WERI-Rb-1 (cell line): ENCODE results near the gene LONP2.

Experiments
- DNase-seq: peaks from one replicate; pipeline ENCODE4 v3.0.0-alpha.2; 2020
- H3K27ac ChIP-seq: fragments of 250-450 bp; sonication (Bioruptor Pico); 2 replicates; pipeline ENCODE4 v1.5.1; 2020; ENCODE audit warnings: mild to moderate bottlenecking, moderate library complexity
- H3K27me3 ChIP-seq: fragments of 250-450 bp; sonication (Bioruptor Pico); 2 replicates; pipeline ENCODE4 v1.5.1; 2021; ENCODE audit warnings: mild to moderate bottlenecking, low read depth, moderate library complexity; ENCODE audit not compliant: insufficient read depth, severe bottlenecking
- H3K36me3 ChIP-seq: fragments of 250-450 bp; sonication (Bioruptor Pico); 2 replicates; pipeline ENCODE4 v1.5.1; 2020; ENCODE audit warnings: mild to moderate bottlenecking, moderate library complexity
- H3K4me3 ChIP-seq: 2 replicates; pipeline ENCODE4 v1.5.1; 2011; ENCODE audit warnings: low read depth, mild to moderate bottlenecking, control low read depth, low read length
- H3K9me3 ChIP-seq: fragments of 250-450 bp; sonication (Bioruptor Pico); 2 replicates; pipeline ENCODE4 v1.5.1; 2021; ENCODE audit warnings: mild to moderate bottlenecking, moderate library complexity; ENCODE audit not compliant: severe bottlenecking
- TF ChIP-seq, protein P1 (sequence below): IDR thresholded peaks from 2 replicates; pipeline ENCODE4 v1.5.1; 2011; ENCODE audit warnings: low read depth, mild to moderate bottlenecking, control low read depth, inconsistent platforms, low read length

The LONP2 gene

DNA sequence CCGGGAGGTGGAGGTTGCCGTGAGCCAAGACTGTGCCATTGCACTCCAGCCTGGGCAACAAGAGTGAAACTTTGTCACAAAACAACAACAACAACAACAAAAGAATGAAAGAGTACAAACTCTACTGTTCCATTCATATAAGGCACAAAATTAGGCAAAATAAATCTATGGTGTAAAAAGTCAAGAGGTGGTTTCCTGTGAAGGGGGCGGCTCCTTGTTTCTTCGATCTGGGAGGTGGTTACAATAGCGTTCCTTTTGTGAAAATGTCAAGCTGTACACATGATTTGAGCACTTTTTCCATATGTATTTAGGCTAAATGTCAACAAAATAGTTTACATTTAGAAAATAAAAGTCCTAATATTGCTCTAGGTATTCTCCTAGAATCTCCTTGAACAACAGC is 134.2 kb downstream of the LONP2 start:
- Histone ChIP-seq H3K4me3 (no peak overlapping the region), H3K36me3 (no peaks in the 10 kb centered on the region; the same call in 1 of the 2 replicates), H3K27me3 (no peaks in the 10 kb centered on the region), H3K27ac (no peak overlapping the region), H3K9me3 (no peaks in the 10 kb centered on the region)
- TF ChIP-seq, protein P1, sequence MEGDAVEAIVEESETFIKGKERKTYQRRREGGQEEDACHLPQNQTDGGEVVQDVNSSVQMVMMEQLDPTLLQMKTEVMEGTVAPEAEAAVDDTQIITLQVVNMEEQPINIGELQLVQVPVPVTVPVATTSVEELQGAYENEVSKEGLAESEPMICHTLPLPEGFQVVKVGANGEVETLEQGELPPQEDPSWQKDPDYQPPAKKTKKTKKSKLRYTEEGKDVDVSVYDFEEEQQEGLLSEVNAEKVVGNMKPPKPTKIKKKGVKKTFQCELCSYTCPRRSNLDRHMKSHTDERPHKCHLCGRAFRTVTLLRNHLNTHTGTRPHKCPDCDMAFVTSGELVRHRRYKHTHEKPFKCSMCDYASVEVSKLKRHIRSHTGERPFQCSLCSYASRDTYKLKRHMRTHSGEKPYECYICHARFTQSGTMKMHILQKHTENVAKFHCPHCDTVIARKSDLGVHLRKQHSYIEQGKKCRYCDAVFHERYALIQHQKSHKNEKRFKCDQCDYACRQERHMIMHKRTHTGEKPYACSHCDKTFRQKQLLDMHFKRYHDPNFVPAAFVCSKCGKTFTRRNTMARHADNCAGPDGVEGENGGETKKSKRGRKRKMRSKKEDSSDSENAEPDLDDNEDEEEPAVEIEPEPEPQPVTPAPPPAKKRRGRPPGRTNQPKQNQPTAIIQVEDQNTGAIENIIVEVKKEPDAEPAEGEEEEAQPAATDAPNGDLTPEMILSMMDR = no peak
- no peak for DNase-seq

DNA sequence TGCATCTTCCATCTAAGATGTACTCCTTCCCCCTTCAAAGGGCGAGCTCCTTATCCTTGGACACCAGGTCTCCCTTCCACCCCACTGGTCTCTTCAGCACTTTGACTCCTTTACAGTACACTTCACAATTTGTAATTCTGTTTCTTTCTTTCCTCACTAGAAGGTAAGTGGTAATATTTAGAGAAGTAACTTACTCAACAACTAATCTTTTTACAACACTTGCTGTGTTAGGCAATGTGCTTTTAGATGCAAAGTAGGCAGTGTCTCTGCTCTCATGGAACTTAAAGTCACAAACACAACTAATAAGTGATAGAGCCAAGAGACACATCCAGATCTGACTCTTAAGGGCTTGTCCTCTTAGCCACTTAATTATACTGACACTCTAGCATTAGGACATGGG is 134.7 kb downstream of the LONP2 start:
- Histone ChIP-seq H3K27me3 (no peaks in the 10 kb centered on the region), H3K4me3 (no peak overlapping the region), H3K27ac (no peak overlapping the region), H3K36me3 (no peaks in the 10 kb centered on the region; the same call in 1 of the 2 replicates), H3K9me3 (no peaks in the 10 kb centered on the region)
- no peak for DNase-seq
- TF ChIP-seq, protein P1 = no peak

DNA sequence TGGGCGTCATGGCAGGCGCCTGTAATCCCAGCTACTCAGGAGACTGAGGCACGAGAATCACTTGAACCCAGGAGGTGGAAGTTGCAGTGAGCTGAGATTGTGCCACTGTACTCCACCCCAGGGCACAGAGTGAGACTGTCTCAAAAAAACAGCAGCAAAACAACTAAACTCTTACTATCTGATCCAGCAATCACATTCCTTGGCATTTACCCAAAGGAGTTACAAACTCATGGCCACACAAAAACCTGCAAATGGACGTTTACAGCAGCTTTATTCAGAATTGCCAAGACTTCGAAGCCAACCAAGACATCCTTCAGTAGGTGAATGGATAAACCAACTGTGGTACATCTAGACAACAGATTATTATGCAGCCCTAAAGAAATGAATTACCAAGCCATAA is 137.1 kb downstream of the LONP2 start:
- Histone ChIP-seq H3K4me3 (no peak overlapping the region), H3K27me3 (no peaks in the 10 kb centered on the region), H3K36me3 (peaks cover 2% of the 10 kb centered on the region; the same call in 1 of the 2 replicates), H3K27ac (no peak overlapping the region), H3K9me3 (no peaks in the 10 kb centered on the region)
- TF ChIP-seq, protein P1 = no peak
- DNase-seq = no peak

DNA sequence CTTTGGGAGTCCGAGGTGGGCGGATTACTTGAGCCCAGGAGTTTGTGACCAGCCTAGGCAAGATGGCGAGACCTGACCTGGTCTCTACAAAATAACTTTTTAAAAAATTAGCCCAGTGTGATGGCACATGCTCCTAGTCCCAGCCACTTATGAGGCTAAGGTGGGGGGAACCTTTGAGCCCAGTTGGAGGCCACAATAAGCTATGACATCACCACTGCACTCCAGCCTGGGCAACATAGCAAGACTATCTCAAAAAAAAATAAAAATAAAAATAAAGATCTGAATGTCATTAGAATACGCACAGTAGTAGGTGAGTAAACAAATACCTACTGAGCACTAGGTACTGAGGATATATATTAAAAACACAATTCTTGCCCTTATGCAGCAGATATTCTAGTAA is 138.0 kb downstream of the LONP2 start:
- H3K9me3 ChIP-seq = no peaks in the 10 kb centered on the region
- no peak for DNase-seq
- peaks cover 2% of the 10 kb centered on the region; the same call in 1 of the 2 replicates for H3K36me3 ChIP-seq
- H3K27me3 ChIP-seq = no peaks in the 10 kb centered on the region
- TF ChIP-seq, protein P1 = no peak
- no peak overlapping the region for H3K27ac ChIP-seq
- H3K4me3 ChIP-seq = no peak overlapping the region

DNA sequence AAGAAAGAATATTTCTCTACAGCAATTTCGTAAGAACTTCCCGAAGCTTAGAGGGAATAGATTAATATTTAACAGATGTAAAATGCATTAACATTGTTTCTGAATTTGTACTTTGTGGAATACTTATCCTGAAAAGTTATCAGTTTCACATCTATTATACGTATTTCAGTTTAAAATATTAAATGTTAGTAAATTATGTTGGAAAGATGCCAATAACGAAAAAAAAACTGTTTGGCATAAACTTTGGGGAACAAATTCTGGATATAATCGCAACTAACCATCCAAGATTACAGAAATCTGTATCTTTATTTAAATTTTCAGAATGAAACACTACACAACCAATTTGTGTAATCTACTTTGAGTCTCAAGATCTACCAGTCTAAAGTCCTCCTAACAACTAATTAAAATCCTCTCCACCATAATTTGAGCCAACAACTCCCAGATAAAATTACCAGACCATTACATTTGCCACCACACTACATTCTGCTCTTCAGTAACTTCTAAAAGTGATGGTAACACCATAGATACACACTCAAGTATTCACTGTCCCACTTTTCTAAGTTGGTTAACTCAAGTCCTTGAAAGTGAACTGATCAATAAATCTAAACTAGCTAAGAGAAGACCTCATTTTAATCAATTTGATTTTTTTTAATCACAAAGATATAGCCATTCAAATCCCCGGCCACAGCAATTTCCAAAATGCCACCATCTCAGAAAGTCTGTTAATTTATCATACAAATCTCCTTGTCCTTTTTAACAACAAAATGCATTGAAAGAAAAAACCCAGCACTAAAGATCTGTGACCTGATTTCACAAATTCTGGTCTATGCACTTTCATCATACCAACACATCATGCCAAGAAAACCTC is 139.1 kb downstream of the LONP2 start:
- Histone ChIP-seq H3K4me3 (peak overlapping the region; percentile 70), H3K36me3 (peaks cover 2% of the 10 kb centered on the region; the same call in 1 of the 2 replicates), H3K27me3 (no peaks in the 10 kb centered on the region), H3K27ac (no peak overlapping the region; the same call in 1 of the 2 replicates), H3K9me3 (no peaks in the 10 kb centered on the region)
- DNase-seq = no peak
- TF ChIP-seq, protein P1 = no peak
